AG09309 (cell line): ENCODE data around the gene GBF1.

Experiments
- DNase-seq: peaks from one replicate; pipeline ENCODE4 v3.0.0-alpha.2; 2010; ENCODE audit warnings: low read depth
- H3K4me3 ChIP-seq: 2 replicates; pipeline ENCODE4 v1.5.1; 2011; ENCODE audit warnings: mild to moderate bottlenecking, low read depth, low read length, moderate library complexity; ENCODE audit not compliant: control insufficient read depth
- CTCF ChIP-seq: IDR thresholded peaks from 2 replicates; pipeline ENCODE4 v1.5.1; 2011; ENCODE audit warnings: mild to moderate bottlenecking, low read depth, low read length, inconsistent platforms; ENCODE audit not compliant: insufficient read depth, control insufficient read depth; ENCODE audit errors: missing control alignments

The GBF1 gene

GRCh38 chr10:102426803-102427287 is 181.5 kb downstream of the GBF1 start:
- no peak for TF ChIP-seq CTCF
- no peak for DNase-seq
- H3K4me3 ChIP-seq: no peak overlapping the region

GRCh38 chr10:102429468-102429867 is 184.1 kb downstream of the GBF1 start:
- no peak overlapping the region for H3K4me3 ChIP-seq
- no peak for TF ChIP-seq CTCF
- DNase-seq: no peak

GRCh38 chr10:102431452-102432124 is 186.3 kb downstream of the GBF1 start:
- DNase-seq: no peak
- TF ChIP-seq CTCF: no peak
- peak overlapping the region; percentile 89 for H3K4me3 ChIP-seq
